C1 segment of cervical spinal cord (tissue), 14 donors: ENCODE data around the gene TLL1.

Experiments used
- DNase-seq, 14 donors: peaks; one replicate each; lab custom pipeline; 2025; lab: John Stamatoyannopoulos, UW

Gene TLL1

DNA sequence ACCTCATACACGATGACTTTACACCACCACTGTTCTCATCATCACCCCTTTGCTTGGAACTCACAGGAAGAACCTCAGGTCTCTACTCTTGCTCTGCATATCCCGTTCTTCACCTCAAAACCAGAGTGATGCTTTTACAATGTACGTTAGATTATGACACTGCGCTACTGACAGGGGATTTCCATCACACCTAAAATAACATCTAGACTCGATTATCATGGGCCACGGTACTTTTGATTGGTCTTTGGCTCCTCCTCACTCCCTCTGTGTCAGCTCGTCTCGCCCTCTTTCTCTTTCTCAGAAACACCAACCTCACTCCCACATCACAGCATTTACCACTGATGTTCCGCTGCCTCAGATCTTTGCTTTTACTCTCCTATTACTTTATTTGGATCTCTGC is 172.4 kb downstream of the TLL1 start:
- no peak for DNase-seq

GRCh38 chr4:166049036-166049435 is 176.0 kb downstream of the TLL1 start:
- no peak for DNase-seq

DNA sequence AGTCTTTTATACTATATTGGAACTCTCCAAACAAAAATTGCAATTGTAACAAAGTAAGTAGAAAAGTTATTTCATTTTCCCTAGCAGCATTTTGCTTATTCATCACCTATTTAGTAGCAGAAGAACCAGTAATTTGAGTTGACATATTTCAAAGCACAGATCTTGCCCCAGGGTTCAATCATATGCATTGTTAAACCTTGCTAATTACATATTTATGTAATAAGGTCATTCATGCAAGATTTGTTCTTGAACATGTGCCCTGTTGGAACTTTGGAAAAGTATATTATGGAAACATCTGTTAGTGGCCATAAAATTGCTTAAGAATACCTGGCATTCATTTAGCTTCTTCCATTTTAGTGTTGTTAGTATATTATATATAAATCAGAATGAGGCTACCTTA is 191.7 kb downstream of the TLL1 start:
- no peak for DNase-seq

DNA sequence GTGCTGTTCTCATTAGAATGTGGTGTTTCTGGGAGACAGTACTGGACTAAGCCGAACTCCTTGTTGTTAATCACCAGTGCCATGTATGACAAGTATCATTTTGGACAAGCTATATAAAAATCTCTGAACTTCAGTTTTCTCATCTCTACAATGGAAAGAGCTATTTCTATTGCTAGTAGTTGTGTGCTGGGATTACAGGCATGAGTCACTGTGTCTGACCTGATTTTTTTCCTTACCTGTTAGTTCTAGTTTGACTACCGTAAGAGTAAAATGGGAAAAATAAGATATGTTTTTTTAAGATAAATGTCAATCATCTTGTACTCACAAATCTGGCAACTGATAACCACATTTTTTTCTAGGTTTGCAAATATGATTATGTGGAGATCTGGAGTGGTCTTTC is 192.3 kb downstream of the TLL1 start:
- no peak for DNase-seq

GRCh38 chr4:166066936-166067335 is 193.9 kb downstream of the TLL1 start:
- DNase-seq, result no peak

DNA sequence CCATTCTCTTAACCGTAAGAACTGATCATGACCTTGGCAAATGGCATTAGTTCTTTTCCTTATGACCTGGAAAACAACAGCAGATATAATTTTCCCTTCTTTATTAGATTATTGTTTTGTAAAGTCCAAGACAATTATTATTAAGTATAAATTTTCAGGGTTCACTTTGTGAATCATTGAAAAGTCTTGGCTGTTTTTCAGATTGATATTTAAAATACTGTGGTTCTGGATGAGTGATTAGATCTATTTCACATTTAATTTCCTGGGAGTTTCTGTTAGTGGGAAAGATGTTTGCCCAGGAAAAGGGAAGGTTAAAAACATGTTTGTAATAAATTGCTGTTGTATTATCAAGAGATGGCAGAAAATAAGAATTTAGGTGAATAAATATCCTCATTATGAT is 194.9 kb downstream of the TLL1 start:
- no peak for DNase-seq

- DNase-seq, result no peak
These were observed 200.7 kb downstream of the TLL1 start for GRCh38 chr4:166073783-166074182.

GRCh38 chr4:166075599-166075998 is 202.6 kb downstream of the TLL1 start:
- no peak for DNase-seq

GRCh38 chr4:166077782-166078181 is 204.7 kb downstream of the TLL1 start:
- no peak for DNase-seq

DNA sequence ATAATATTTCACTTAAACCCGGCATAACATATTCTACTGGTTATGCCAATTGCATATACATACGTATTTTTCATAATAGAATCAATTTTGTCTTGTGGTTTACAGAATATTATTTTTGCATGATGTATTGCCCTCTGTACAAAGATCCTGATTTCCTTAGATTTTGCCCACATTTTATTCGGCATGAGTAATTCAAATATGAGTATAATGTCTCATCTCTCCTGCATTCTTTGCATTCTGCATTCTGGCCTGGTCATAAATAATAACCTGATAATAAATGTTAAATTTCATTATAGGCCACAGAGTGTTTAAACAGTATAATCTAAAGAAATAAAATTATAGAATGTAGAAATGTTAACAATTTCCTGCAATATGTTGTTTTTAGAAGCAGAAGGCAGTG is 205.3 kb downstream of the TLL1 start:
- no peak for DNase-seq

- DNase-seq, result no peak
These were observed 205.9 kb downstream of the TLL1 start for GRCh38 chr4:166078955-166079354.

GRCh38 chr4:166087569-166087968 is 214.5 kb downstream of the TLL1 start:
- no peak for DNase-seq

DNA sequence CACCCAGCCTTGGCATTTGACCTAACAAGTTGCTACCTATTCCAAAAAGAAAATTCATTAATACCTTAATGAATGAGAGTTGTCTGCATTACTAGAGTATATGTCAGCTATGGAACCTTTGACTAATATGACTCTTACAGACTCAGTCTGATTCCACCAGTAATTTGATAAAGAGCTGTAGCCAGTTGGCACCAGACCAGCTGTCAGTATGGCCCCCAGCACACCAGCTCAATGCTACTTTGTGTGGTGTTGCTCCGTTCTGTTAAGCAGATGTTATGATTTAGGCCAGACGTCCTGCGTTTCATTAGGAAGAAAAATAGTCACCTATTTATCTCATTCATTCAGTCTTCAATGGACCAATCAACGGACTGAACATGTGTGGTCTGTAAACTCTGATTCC is 215.5 kb downstream of the TLL1 start:
- DNase-seq, result no peak

GRCh38 chr4:166091146-166091545 is 218.1 kb downstream of the TLL1 start:
- peak in 1 of 14 donors; percentile 19 for DNase-seq

GRCh38 chr4:166091912-166092510 is 219.0 kb downstream of the TLL1 start:
- peak in 1 of 14 donors; percentile 58 for DNase-seq

DNA sequence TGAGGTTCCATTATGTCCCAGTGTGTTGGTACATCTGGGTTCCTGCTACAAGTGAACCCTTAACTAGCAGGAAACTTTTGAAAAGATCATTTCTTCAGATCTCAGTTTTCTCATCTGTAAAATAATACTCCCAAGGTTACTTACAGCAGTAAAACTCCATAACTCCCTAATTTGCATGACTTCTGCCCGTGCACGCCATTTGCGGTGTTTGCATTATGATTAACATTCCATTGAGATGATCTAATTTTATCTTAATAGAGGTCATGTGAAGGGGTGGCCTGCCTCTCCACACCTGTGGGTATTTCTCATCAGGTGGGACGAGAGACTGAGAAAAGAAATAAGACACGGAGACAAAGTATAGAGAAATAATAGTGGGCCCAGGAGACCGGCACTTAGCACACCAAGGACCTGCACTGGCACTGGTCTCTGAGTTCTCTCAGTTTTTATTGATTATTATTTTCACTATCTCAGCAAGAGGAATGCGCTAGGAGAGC is 219.8 kb downstream of the TLL1 start:
- no peak for DNase-seq

DNA sequence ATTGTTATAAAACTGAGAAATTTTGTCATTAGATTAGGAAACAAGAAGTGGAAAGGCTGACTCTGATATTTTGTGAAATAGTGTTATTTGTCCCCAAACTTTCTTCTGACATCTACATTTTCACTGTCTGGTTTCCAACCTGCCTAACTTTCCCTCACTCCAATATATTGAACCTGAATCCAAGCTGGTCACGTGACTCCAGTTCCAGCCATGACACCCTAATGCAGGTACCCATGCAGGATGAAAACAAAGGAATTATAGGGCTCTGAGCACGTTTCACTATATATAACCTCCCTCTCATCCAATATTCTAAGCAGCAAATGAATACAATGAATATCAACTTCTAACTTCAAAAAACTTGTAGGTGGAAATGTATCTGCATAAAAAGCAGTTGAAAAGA is 231.6 kb downstream of the TLL1 start:
- DNase-seq, result no peak

DNA sequence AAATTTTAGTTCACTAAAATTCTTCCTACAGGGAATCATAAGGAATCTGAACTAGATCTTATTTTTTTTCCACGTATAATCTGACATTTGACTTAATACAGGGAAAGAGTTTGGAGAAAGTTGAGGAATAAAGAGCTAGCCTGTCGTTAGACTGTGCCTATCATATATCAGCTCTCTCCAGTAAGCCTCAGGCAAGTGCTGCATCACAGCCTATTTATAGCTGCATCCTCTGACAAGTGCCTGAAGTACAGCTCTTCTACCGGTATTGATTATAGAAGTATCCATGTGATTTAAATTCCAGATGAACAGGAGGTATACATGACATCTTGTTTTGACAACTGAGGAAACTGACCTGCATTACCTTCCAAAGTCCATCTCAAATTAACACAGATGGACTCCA is 248.9 kb downstream of the TLL1 start:
- no peak for DNase-seq

DNA sequence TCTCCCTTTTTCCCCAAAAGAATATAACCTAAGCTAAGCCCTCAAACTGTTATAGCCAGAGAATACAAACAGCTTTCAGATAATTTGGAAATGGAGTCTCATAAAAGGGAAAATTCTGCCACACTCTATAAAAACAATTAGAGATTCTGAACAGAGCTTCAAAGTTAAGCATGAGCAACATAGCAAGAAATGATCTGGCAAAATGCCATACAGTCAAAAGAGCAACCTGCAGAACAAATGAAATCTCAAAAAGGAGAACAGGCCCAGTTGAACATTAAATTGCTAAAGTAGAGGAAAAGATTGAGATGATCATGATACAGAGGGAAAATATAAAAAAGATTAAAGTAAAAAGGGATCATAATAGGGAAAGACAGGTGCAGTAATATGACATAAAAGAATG is 250.5 kb downstream of the TLL1 start:
- DNase-seq, result no peak

DNA sequence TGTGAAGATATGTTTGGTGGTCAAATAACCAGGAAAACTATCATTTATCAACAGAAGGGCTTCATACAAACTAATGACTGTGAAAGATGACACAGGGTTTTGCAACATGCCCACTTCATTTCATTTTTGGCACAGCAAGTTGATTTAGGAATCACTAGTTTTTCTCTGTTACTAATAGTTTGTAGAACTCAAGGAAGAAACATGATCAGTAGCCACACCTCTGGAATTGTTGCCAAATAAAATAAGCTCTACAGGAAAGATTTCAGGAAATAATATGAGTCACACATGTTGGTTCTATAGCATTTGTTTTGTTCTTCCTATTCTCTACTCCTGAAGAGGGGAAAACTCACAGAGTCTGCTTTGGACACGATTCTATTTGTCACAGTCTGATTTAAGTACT is 255.4 kb downstream of the TLL1 start:
- no peak for DNase-seq

GRCh38 chr4:166134285-166134684 is 261.2 kb downstream of the TLL1 start:
- no peak for DNase-seq

- DNase-seq, result no peak
These were observed 267.9 kb downstream of the TLL1 start for GRCh38 chr4:166140951-166141350.

DNA sequence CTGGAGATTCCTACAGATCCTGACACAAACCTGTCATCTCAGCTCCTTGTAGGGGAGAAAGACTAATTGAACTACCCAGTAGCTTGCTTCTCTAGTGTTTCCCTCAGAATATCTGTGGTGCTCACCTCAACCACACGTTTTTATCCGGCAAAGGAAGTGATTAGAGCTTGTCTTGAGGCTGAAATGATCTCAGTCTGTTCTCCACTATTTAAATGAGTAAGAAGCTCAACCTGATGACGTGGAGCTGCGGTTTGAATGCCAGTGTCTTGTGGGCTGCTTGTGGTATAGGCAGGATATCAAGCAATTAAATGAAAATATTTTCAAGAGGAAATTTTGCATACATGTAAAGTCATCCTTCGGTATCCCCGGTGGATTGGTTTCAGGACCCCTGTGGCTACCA is 270.2 kb downstream of the TLL1 start:
- no peak for DNase-seq

- no peak for DNase-seq
These were observed 271.6 kb downstream of the TLL1 start for GRCh38 chr4:166144607-166145006.
